ENCODE results near the gene MACROD2.
"Not testable (repeated sequence)": the region's sequence is repeated elsewhere in the genome, so short reads cannot be mapped to it uniquely, and the experiment has no call there.

Gene MACROD2

GRCh38 chr20:14889496-14890255 lies 894.4 kb downstream of the MACROD2 start:
- DNase-seq = no peak

- DNase-seq = no peak
These were observed 895.4 kb downstream of the MACROD2 start for GRCh38 chr20:14890713-14891112.

GRCh38 chr20:14892782-14893181 lies 897.5 kb downstream of the MACROD2 start:
- no peak for DNase-seq

GRCh38 chr20:14896569-14896968 lies 901.3 kb downstream of the MACROD2 start:
- DNase-seq = no peak

- DNase-seq = no peak
These were observed 902.3 kb downstream of the MACROD2 start for GRCh38 chr20:14897608-14898007.

- peak; percentile 23 for DNase-seq
These were observed 907.2 kb downstream of the MACROD2 start for GRCh38 chr20:14902432-14903089.

GRCh38 chr20:14906908-14907434 lies 911.7 kb downstream of the MACROD2 start:
- no peak for DNase-seq

- DNase-seq = no peak
These were observed 914.8 kb downstream of the MACROD2 start for GRCh38 chr20:14910126-14910525.

- DNase-seq = no peak
These were observed 918.7 kb downstream of the MACROD2 start for GRCh38 chr20:14913896-14914620.

GRCh38 chr20:14914633-14915032 lies 919.3 kb downstream of the MACROD2 start:
- DNase-seq = no peak

- no peak for DNase-seq
These were observed 920.0 kb downstream of the MACROD2 start for GRCh38 chr20:14915356-14915755.

GRCh38 chr20:14916360-14916920 lies 921.1 kb downstream of the MACROD2 start:
- no peak for DNase-seq

GRCh38 chr20:14918281-14918680 lies 923.0 kb downstream of the MACROD2 start:
- no peak for DNase-seq

- DNase-seq = no peak
These were observed 923.7 kb downstream of the MACROD2 start for GRCh38 chr20:14918976-14919375.

GRCh38 chr20:14919501-14920081 lies 924.3 kb downstream of the MACROD2 start:
- DNase-seq = no peak

GRCh38 chr20:14921513-14921912 lies 926.2 kb downstream of the MACROD2 start:
- DNase-seq = no peak

GRCh38 chr20:14922503-14923267 lies 927.4 kb downstream of the MACROD2 start:
- DNase-seq = no peak

GRCh38 chr20:14924433-14924832 lies 929.1 kb downstream of the MACROD2 start:
- no peak for DNase-seq

GRCh38 chr20:14925300-14925699 lies 930.0 kb downstream of the MACROD2 start:
- DNase-seq = no peak

GRCh38 chr20:14926436-14926835 lies 931.1 kb downstream of the MACROD2 start:
- not testable (repeated sequence) for DNase-seq

GRCh38 chr20:14928083-14928482 lies 932.8 kb downstream of the MACROD2 start:
- no peak for DNase-seq

- DNase-seq = no peak
These were observed 934.1 kb downstream of the MACROD2 start for GRCh38 chr20:14929388-14929787.
